MCF 10A (cell line): ENCODE results near the gene AKR1A1. TPM values are rescaled to one million over a fixed set of nuclear protein-coding genes. Genes with fewer than 3 reads are reported as not detected.
A peak's percentile ranks its signal among the peaks of the same experiment; 100 is the strongest.

Experiments
- BruUV-seq: library from RNA; stranded (reverse); fragments of 400-500 nt; replicated peaks from 2 replicates; lab custom pipeline; 2021; lab: Mats Ljungman, UMichigan
- CTCF ChIA-PET: fragments of 300-600 bp; sonication (Branson Sonifier 250); formaldehyde crosslinking; extraction: SDS; loops from one replicate; lab custom pipeline; 2021; ENCODE audit warnings: antibody characterized with exemption, inconsistent platforms; lab: Yijun Ruan, JAX
- POLR2A ChIA-PET: fragments of 300-600, 350-650 bp; sonication (Branson Sonifier 250); formaldehyde crosslinking; extraction: SDS; loops from one replicate; lab custom pipeline; 2020; ENCODE audit warnings: antibody characterized with exemption, inconsistent platforms; lab: Yijun Ruan, JAX
- DNase-seq: peaks from one replicate; pipeline ENCODE4 v3.0.0-alpha.2; 2018; ENCODE audit not compliant: unreplicated experiment
- H3K27ac Mint-ChIP-seq: one replicate; pipeline ENCODE4 v1.8.0; 2022; ENCODE audit warnings: mild to moderate bottlenecking, low read depth, mixed read lengths; ENCODE audit not compliant: unreplicated experiment
- H3K27me3 Mint-ChIP-seq: one replicate; pipeline ENCODE4 v1.8.0; 2022; ENCODE audit warnings: mixed read lengths; ENCODE audit not compliant: insufficient read depth, unreplicated experiment
- H3K36me3 Mint-ChIP-seq: one replicate; pipeline ENCODE4 v1.8.0; 2022; ENCODE audit warnings: mild to moderate bottlenecking, moderate library complexity, mixed read lengths; ENCODE audit not compliant: insufficient read depth, unreplicated experiment
- H3K4me1 Mint-ChIP-seq: one replicate; pipeline ENCODE4 v1.8.0; 2022; ENCODE audit warnings: mixed read lengths; ENCODE audit not compliant: insufficient read depth, unreplicated experiment
- H3K4me3 Mint-ChIP-seq: one replicate; pipeline ENCODE4 v1.8.0; 2022; ENCODE audit warnings: mild to moderate bottlenecking, moderate library complexity, mixed read lengths; ENCODE audit not compliant: unreplicated experiment
- H3K9me3 Mint-ChIP-seq: one replicate; pipeline ENCODE4 v1.8.0; 2022; ENCODE audit warnings: mixed read lengths; ENCODE audit not compliant: unreplicated experiment
- CTCF ChIP-seq: fragments of 200-600 bp; IDR thresholded peaks from one replicate; pipeline ENCODE4 v1.8.0; 2022; ENCODE audit warnings: antibody characterized with exemption, mild to moderate bottlenecking; ENCODE audit not compliant: unreplicated experiment
- intact Hi-C: fragments of 100-400 bp; cut with micrococcal nuclease; formaldehyde crosslinking; loops from 2 replicates; pipeline ENCODE4 v1.14.1; 2022
- total RNA-seq: library from RNA; stranded (reverse); gene quantifications from 2 replicates; pipeline ENCODE4 v1.2.3, GENCODE V29; 2022

AKR1A1 gene
- total RNA-seq, 1 experiment from 2014 or later: 108 TPM

GRCh38 chr1:45574105-45574626, 23.5 kb downstream of the AKR1A1 start:
- Mint-ChIP-seq H3K27me3 (no peaks in the 10 kb centered on the region), H3K4me1 (no peaks in the 10 kb centered on the region), H3K36me3 (peaks cover 8% of the 10 kb centered on the region), H3K9me3 (no peaks in the 10 kb centered on the region), H3K4me3 (no peak overlapping the region), H3K27ac (no peak overlapping the region)
- ChIA-PET CTCF (interaction anchor here (0.6 to 0.9 kb wide), 2 partner anchors 11 to 62 kb away, joined by 3 to 4 read pairs; no protein-coding TSS in a partner anchor), POLR2A (interaction anchor here (0.7 to 1.0 kb wide), 2 partner anchors 11 to 74 kb away, joined by 3 to 4 read pairs; partner anchors contain the start of genes CCDC163 and MMACHC)
- no TSS peak for BruUV-seq
- no peak for DNase-seq
- TF ChIP-seq CTCF: no peak
- intact Hi-C loops: loop anchor here (5.0 kb wide), 1 partner anchor 562 kb away; the partner anchor contains the start of genes HECTD3 and UROD

GRCh38 chr1:45583264-45583665, 32.6 kb downstream of the AKR1A1 start:
- Mint-ChIP-seq H3K27me3 (no peaks in the 10 kb centered on the region), H3K9me3 (no peaks in the 10 kb centered on the region), H3K36me3 (peaks cover 8% of the 10 kb centered on the region), H3K27ac (peak overlapping the region; percentile 68), H3K4me3 (peak overlapping the region; percentile 89), H3K4me1 (peaks cover 15% of the 10 kb centered on the region)
- intact Hi-C loops: loop anchor here (1.0 kb wide), 1 partner anchor 298 kb away; no protein-coding TSS in a partner anchor
- CTCF ChIA-PET: interaction anchor here (0.6 to 5.7 kb wide), 4 partner anchors 14 to 753 kb away, joined by 3 to 39 read pairs (median 4); no protein-coding TSS in a partner anchor
- TF ChIP-seq CTCF: no peak
- DNase-seq: peak; percentile 97
- TSS peak; percentile 58 for BruUV-seq
- POLR2A ChIA-PET: interaction anchor here (0.6 to 3.6 kb wide), 22 partner anchors 9 to 720 kb away, joined by 3 to 30 read pairs (median 5); partner anchors contain the start of genes AKR1A1, GPBP1L1, HECTD3 and MMACHC

GRCh38 chr1:45583666-45584350, 33.2 kb downstream of the AKR1A1 start, which contains the start of gene NASP:
NASP (plus strand) TSS chr1:45584041; CDS start chr1:45584147, 106 bp downstream.
- peaks cover 8% of the 10 kb centered on the region for H3K36me3 Mint-ChIP-seq
- POLR2A ChIA-PET: interaction anchor here (0.6 to 3.6 kb wide), 28 partner anchors 8 to 719 kb away, joined by 3 to 30 read pairs (median 4); partner anchors contain the start of genes AKR1A1, GPBP1L1, HECTD3 and MMACHC
- no peak for TF ChIP-seq CTCF
- peak within 1 kb of the TSS; percentile 68 for H3K27ac Mint-ChIP-seq
- CTCF ChIA-PET: interaction anchor here (1.4 to 5.7 kb wide), 2 partner anchors 15 to 296 kb away, joined by 4 to 39 read pairs; no protein-coding TSS in a partner anchor
- no TSS peak for BruUV-seq
- no peaks in the 10 kb centered on the region for H3K27me3 Mint-ChIP-seq
- peaks cover 15% of the 10 kb centered on the region for H3K4me1 Mint-ChIP-seq
- H3K9me3 Mint-ChIP-seq: no peaks in the 10 kb centered on the region
- peak within 1 kb of the TSS; percentile 89 for H3K4me3 Mint-ChIP-seq
- DNase-seq: peak; percentile 91
- intact Hi-C loops: loop anchor here (1.0 kb wide), 1 partner anchor 297 kb away; no protein-coding TSS in a partner anchor
